ENCODE results near the gene ME1.
"Not testable (repeated sequence)": the region's sequence is repeated elsewhere in the genome, so short reads cannot be mapped to it uniquely, and the experiment has no call there.

Gene ME1

GRCh38 chr6:83343121-83343520, 87.7 kb downstream of the ME1 start:
- H3K4me3 ChIP-seq (ENCODE audit: low read depth, low read length) = no peak overlapping the region
- CTCF ChIA-PET = no interaction called here
- POLR2A ChIA-PET = no interaction called here

DNA sequence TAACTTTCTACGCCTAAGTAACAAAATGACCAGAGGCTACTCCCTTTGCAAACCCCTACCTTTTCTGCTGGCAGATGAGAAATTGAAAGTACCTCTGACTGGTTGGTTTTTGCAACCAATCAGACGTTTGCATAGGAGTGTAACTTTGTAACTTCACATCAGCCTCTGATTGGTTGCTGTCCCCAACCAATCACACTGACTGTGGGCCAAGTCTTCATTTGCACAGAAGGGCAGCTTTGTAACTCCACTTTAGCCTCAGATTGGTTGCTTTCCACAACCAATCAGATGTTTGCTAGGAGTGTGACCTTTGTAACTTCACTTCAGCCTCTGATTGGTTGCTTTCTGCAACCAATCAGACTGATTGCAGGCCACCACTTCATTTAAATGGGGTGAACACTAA, 89.1 kb downstream of the ME1 start:
- POLR2A ChIA-PET = no interaction called here
- TF ChIP-seq, protein P1, sequence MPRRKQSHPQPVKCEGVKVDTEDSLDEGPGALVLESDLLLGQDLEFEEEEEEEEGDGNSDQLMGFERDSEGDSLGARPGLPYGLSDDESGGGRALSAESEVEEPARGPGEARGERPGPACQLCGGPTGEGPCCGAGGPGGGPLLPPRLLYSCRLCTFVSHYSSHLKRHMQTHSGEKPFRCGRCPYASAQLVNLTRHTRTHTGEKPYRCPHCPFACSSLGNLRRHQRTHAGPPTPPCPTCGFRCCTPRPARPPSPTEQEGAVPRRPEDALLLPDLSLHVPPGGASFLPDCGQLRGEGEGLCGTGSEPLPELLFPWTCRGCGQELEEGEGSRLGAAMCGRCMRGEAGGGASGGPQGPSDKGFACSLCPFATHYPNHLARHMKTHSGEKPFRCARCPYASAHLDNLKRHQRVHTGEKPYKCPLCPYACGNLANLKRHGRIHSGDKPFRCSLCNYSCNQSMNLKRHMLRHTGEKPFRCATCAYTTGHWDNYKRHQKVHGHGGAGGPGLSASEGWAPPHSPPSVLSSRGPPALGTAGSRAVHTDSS (tag by site-specific recombination; IDR thresholded peaks at IDR 0.05) = no peak
- TF ChIP-seq ZIC2 (tag by site-specific recombination; IDR thresholded peaks at IDR 0.05) (no peak), OSR2 (tag by site-specific recombination; IDR thresholded peaks at IDR 0.05) (no peak), ZNF792 (tag by site-specific recombination; IDR thresholded peaks at IDR 0.05) (no peak), ZNF626 (tag by site-specific recombination; IDR thresholded peaks at IDR 0.05) (no peak), ZNF704 (tag by site-specific recombination; IDR thresholded peaks at IDR 0.05) (no peak), ZBTB48 (tag by site-specific recombination; IDR thresholded peaks at IDR 0.05) (no peak), ZNF155 (tag by site-specific recombination; IDR thresholded peaks at IDR 0.05) (no peak), IKZF3 (tag by site-specific recombination; IDR thresholded peaks at IDR 0.05) (no peak), ZFP3 (tag by site-specific recombination; IDR thresholded peaks at IDR 0.05; ENCODE audit: low read depth) (no peak), ZNF394 (tag by site-specific recombination; IDR thresholded peaks at IDR 0.05; ENCODE audit: borderline replicate concordance) (no peak), ZNF658 (tag by site-specific recombination; IDR thresholded peaks at IDR 0.05) (no peak), ZNF521 (tag by site-specific recombination; IDR thresholded peaks at IDR 0.05) (no peak), SP2 (tag by site-specific recombination; IDR thresholded peaks at IDR 0.05) (no peak), INSM2 (tag by site-specific recombination; IDR thresholded peaks at IDR 0.05) (no peak), ZNF214 (tag by site-specific recombination; IDR thresholded peaks at IDR 0.05; ENCODE audit: borderline replicate concordance) (no peak)

More at GRCh38 chr6:83343121-83343520, 87.7 kb downstream of the ME1 start:
- H3K36me3 ChIP-seq (ENCODE audit: control insufficient read depth in 2 of 2, insufficient read depth in 1 of 2, low read length in 2 of 2) = peaks cover 3 to 26% of the 10 kb centered on the region in 2 experiments; a peak in 2 of 3 replicates
- H3K9me3 ChIP-seq (ENCODE audit: control insufficient read depth, insufficient read depth, low read depth, low read length) = no peaks in the 10 kb centered on the region
- no peaks in the 10 kb centered on the region for H3K4me1 ChIP-seq (ENCODE audit: control insufficient read depth, insufficient read depth, low read length)
- TF ChIP-seq, protein P2, sequence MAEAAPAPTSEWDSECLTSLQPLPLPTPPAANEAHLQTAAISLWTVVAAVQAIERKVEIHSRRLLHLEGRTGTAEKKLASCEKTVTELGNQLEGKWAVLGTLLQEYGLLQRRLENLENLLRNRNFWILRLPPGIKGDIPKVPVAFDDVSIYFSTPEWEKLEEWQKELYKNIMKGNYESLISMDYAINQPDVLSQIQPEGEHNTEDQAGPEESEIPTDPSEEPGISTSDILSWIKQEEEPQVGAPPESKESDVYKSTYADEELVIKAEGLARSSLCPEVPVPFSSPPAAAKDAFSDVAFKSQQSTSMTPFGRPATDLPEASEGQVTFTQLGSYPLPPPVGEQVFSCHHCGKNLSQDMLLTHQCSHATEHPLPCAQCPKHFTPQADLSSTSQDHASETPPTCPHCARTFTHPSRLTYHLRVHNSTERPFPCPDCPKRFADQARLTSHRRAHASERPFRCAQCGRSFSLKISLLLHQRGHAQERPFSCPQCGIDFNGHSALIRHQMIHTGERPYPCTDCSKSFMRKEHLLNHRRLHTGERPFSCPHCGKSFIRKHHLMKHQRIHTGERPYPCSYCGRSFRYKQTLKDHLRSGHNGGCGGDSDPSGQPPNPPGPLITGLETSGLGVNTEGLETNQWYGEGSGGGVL (tag by site-specific recombination; IDR thresholded peaks at IDR 0.05) = no peak
- TF ChIP-seq ZNF48 (tag by site-specific recombination; IDR thresholded peaks at IDR 0.05) = no peak
- no peak for TF ChIP-seq ZNF623 (tag by site-specific recombination; IDR thresholded peaks at IDR 0.05)
- no peak for TF ChIP-seq ZNF558 (tag by site-specific recombination; IDR thresholded peaks at IDR 0.05)
- TF ChIP-seq MZF1 (tag by site-specific recombination; IDR thresholded peaks at IDR 0.05; ENCODE audit: borderline replicate concordance) = no peak
- no peak for TF ChIP-seq RBAK (tag by site-specific recombination; IDR thresholded peaks at IDR 0.05)
- no peak for TF ChIP-seq ZNF777 (tag by site-specific recombination; IDR thresholded peaks at IDR 0.05; ENCODE audit: borderline replicate concordance)
- TF ChIP-seq ZNF211 (tag by site-specific recombination; IDR thresholded peaks at IDR 0.05; ENCODE audit: low read depth) = no peak
- TF ChIP-seq ZFHX2 (tag by site-specific recombination; conservative IDR thresholded peaks at IDR 0.05) = no peak
- TF ChIP-seq ZNF658 (tag by site-specific recombination; IDR thresholded peaks at IDR 0.05) = no peak
- H3K27ac ChIP-seq (ENCODE audit: extremely low read depth, low read depth, low read length) = no peak overlapping the region

DNA sequence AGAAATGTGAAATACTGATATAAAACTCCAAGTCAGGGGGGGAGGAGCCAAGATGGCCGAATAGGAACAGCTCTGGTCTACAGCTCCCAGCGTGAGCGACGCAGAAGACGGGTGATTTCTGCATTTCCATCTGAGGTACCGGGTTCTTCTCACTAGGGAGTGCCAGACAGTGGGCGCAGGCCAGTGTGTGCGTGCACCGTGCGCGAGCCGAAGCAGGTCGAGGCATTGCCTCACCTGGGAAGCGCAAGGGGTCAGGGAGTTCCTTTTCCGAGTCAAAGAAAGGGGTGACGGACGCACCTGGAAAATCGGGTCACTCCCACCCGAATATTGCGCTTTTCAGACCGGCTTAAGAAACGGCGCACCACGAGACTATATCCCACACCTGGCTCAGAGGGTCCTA, 96.9 kb downstream of the ME1 start:
- H3K27ac ChIP-seq (ENCODE audit: extremely low read depth, low read depth, low read length); H3K9me3 ChIP-seq (ENCODE audit: control insufficient read depth, insufficient read depth, low read depth, low read length); H3K36me3 ChIP-seq (ENCODE audit: control insufficient read depth in 2 of 2, insufficient read depth in 1 of 2, low read length in 2 of 2); H3K4me1 ChIP-seq (ENCODE audit: control insufficient read depth, insufficient read depth, low read length); POLR2A ChIA-PET; CTCF ChIA-PET; H3K4me3 ChIP-seq (ENCODE audit: low read depth, low read length): not testable (repeated sequence)

More for the DNA sequence above, 89.1 kb downstream of the ME1 start:
- no peaks in the 10 kb centered on the region for H3K9me3 ChIP-seq (ENCODE audit: control insufficient read depth, insufficient read depth, low read depth, low read length)
- peaks cover 3 to 26% of the 10 kb centered on the region in 2 experiments; a peak in 2 of 3 replicates for H3K36me3 ChIP-seq (ENCODE audit: control insufficient read depth in 2 of 2, insufficient read depth in 1 of 2, low read length in 2 of 2)
- H3K4me3 ChIP-seq (ENCODE audit: low read depth, low read length) = no peak overlapping the region
- H3K4me1 ChIP-seq (ENCODE audit: control insufficient read depth, insufficient read depth, low read length) = no peaks in the 10 kb centered on the region
- CTCF ChIA-PET = no interaction called here
- no peak overlapping the region for H3K27ac ChIP-seq (ENCODE audit: extremely low read depth, low read depth, low read length)
